Upper lobe of right lung (tissue), 1 donor: Measurements from ENCODE around the gene ATP2C2. TPM values are rescaled to one million over a fixed set of nuclear protein-coding genes. Genes with fewer than 3 reads are reported as not detected.

Experiments
- ATAC-seq: fragments of 200-7000 bp; cut with Tn5 transposase; one replicate; pipeline ENCODE4 v1.9.1; 2020; ENCODE audit warnings: mild to moderate bottlenecking, moderate library complexity
- DNase-seq: peaks from one replicate; pipeline ENCODE4 v3.0.0-alpha.2; 2020
- H3K27ac ChIP-seq: fragments of 200-600 bp; one replicate; pipeline ENCODE4 v1.8.0; 2022
- H3K27me3 ChIP-seq: fragments of 200-600 bp; one replicate; pipeline ENCODE4 v1.8.0; 2022; ENCODE audit warnings: mild to moderate bottlenecking
- H3K36me3 ChIP-seq: fragments of 200-600 bp; one replicate; pipeline ENCODE4 v1.8.0; 2022
- H3K4me1 ChIP-seq: fragments of 200-600 bp; one replicate; pipeline ENCODE4 v1.8.0; 2022
- H3K4me3 ChIP-seq: fragments of 200-600 bp; one replicate; pipeline ENCODE4 v1.8.0; 2022; ENCODE audit warnings: mild to moderate bottlenecking
- H3K9me3 ChIP-seq: fragments of 200-600 bp; one replicate; pipeline ENCODE4 v1.8.0; 2022
- CTCF ChIP-seq: fragments of 200-600 bp; IDR thresholded peaks from one replicate; pipeline ENCODE4 v1.8.0; 2022; ENCODE audit warnings: antibody characterized with exemption
- intact Hi-C: fragments of 100-400 bp; cut with DNase I; formaldehyde crosslinking; loops from one replicate; pipeline ENCODE4 v1.11.0; 2022
- total RNA-seq: library from RNA; stranded (reverse); fragmentation: NEBNext Ultra II Directional; extraction: Animal tissue kit (Norgen Biotek cat#: 25700); gene quantifications from one replicate; pipeline ENCODE4 v1.2.1, GENCODE V29; 2021
- donor health status: DM: no; HTN: yes; CAD: no; lungs with severe emphysema.

Gene ATP2C2
- total RNA-seq, 1 donor from 2014 or later: 48.9 TPM

- intact Hi-C loops: no loop called here
- DNase-seq: no peak
- Histone ChIP-seq H3K4me3 (no peak overlapping the region), H3K27me3 (peaks cover 34% of the 10 kb centered on the region), H3K9me3 (no peaks in the 10 kb centered on the region), H3K4me1 (no peaks in the 10 kb centered on the region), H3K27ac (no peak overlapping the region), H3K36me3 (no peaks in the 10 kb centered on the region)
- peak; percentile 36 for ATAC-seq
- TF ChIP-seq CTCF: no peak
Observed at GRCh38 chr16:84369938-84370627, 1.7 kb downstream of the ATP2C2 start.

GRCh38 chr16:84370723-84371552 lies 2.6 kb downstream of the ATP2C2 start:
- TF ChIP-seq CTCF: no peak
- intact Hi-C loops: no loop called here
- H3K4me1 ChIP-seq: no peaks in the 10 kb centered on the region
- no peak for ATAC-seq
- peaks cover 31% of the 10 kb centered on the region for H3K27me3 ChIP-seq
- no peak overlapping the region for H3K4me3 ChIP-seq
- no peaks in the 10 kb centered on the region for H3K9me3 ChIP-seq
- no peak overlapping the region for H3K27ac ChIP-seq
- no peak for DNase-seq
- no peaks in the 10 kb centered on the region for H3K36me3 ChIP-seq

GRCh38 chr16:84371553-84371865 lies 3.2 kb downstream of the ATP2C2 start:
- H3K9me3 ChIP-seq: no peaks in the 10 kb centered on the region
- no peaks in the 10 kb centered on the region for H3K4me1 ChIP-seq
- H3K36me3 ChIP-seq: no peaks in the 10 kb centered on the region
- no peak overlapping the region for H3K27ac ChIP-seq
- intact Hi-C loops: no loop called here
- H3K27me3 ChIP-seq: peaks cover 31% of the 10 kb centered on the region
- ATAC-seq (no peak), DNase-seq (no peak)
- TF ChIP-seq CTCF: no peak
- no peak overlapping the region for H3K4me3 ChIP-seq

GRCh38 chr16:84373907-84374489 lies 5.7 kb downstream of the ATP2C2 start:
- intact Hi-C loops: no loop called here
- ATAC-seq: no peak
- no peak for DNase-seq
- Histone ChIP-seq H3K36me3 (no peaks in the 10 kb centered on the region), H3K27ac (no peak overlapping the region), H3K9me3 (no peaks in the 10 kb centered on the region), H3K27me3 (peaks cover 7% of the 10 kb centered on the region), H3K4me1 (no peaks in the 10 kb centered on the region), H3K4me3 (no peak overlapping the region)
- TF ChIP-seq CTCF: no peak

GRCh38 chr16:84378099-84378498 lies 9.8 kb downstream of the ATP2C2 start:
- Histone ChIP-seq H3K27me3 (no peaks in the 10 kb centered on the region), H3K27ac (no peak overlapping the region), H3K9me3 (no peaks in the 10 kb centered on the region), H3K36me3 (no peaks in the 10 kb centered on the region), H3K4me3 (no peak overlapping the region), H3K4me1 (peaks cover 11% of the 10 kb centered on the region)
- DNase-seq: peak; percentile 46
- no peak for TF ChIP-seq CTCF
- ATAC-seq: no peak
- intact Hi-C loops: no loop called here
